Measurements from ENCODE around the gene FTSJ3.
"Not testable (repeated sequence)": the region's sequence is repeated elsewhere in the genome, so short reads cannot be mapped to it uniquely, and the experiment has no call there.

DNA sequence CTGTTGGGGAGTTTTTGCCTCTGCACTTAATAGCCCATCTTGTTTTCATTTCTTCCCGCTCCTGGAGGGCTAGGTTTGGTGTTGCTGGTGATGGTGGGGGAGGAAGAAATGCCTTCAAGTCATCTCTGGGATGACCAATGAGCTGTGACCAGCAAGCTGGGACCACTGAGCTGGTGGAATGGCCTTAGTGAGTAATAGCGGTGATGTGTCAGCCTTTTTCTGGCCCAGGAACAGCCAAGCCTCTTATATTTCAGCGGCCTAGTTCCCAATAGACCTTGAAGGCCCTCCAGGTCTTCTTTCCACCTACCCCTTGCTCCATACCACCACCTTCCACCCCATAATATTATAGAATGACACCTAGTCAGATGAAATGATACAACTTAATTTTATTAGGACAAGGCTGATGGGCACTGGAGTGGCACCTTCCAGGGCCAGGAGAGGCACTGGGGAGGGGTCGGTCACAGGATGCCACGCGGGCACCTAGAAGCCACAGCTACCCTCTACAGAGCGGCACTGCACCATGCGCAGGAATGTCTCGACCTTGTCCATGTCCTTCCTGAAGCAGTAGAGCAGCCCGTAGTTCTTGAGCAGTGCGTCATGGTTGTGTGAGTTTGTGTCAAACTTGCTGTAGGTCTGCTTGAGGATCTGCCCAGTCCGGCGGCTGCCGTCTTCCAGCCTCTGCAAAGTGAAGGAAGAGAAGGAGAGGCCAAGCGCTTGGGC is 44.3 kb upstream of the FTSJ3 start:
- TF ChIP-seq CTCF (conservative IDR thresholded peaks at IDR 0.05; ENCODE audit: low read depth, low read length); EZH2 (IDR thresholded peaks at IDR 0.05; ENCODE audit: low read length, unreplicated experiment): not testable (repeated sequence)

All from PC-3 (cell line).